HG02642 (cell line): ENCODE data around the gene METTL23.
"Not testable (repeated sequence)": the region's sequence is repeated elsewhere in the genome, so short reads cannot be mapped to it uniquely, and the experiment has no call there.

ENCODE experiments used
- ATAC-seq: cut with Tn5 transposase; IDR thresholded peaks from one replicate; pipeline ENCODE4 v1.9.1; 2021; ENCODE audit warnings: mild to moderate bottlenecking; ENCODE audit not compliant: unreplicated experiment, poor library complexity

METTL23 gene

GRCh38 chr17:76691379-76692191 lies 35.1 kb upstream of the METTL23 start:
- no peak for ATAC-seq

- no peak for ATAC-seq
These were observed 31.4 kb upstream of the METTL23 start for GRCh38 chr17:76695059-76695831.

GRCh38 chr17:76696763-76697701 lies 29.6 kb upstream of the METTL23 start:
- ATAC-seq = no peak

- no peak for ATAC-seq
These were observed 28.8 kb upstream of the METTL23 start for GRCh38 chr17:76697702-76698465.

DNA sequence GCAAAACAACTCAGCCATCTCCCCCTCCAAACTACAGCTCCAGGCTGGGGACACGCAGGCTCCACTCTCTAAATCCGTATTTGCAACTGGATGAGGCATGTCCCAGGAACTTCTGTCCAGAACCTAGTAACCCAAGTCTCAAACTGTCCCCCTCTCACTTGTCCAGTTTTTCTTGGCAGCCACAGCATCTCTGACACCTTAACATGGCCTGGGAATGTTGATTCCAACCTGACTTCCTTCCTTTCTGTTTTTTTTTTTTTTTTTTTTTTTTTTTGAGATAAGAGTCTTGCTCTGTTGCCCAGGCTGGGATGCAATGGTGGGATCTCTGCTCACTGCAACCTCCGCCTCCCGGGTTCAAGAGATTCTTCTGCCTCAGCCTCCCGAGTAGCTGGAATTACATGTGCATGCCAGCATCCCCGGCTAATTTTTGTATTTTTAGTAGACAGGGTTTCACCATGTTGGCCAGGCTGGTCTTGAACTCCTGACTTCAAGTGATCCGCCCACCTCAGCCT lies 28.1 kb upstream of the METTL23 start:
- not testable (repeated sequence) for ATAC-seq

DNA sequence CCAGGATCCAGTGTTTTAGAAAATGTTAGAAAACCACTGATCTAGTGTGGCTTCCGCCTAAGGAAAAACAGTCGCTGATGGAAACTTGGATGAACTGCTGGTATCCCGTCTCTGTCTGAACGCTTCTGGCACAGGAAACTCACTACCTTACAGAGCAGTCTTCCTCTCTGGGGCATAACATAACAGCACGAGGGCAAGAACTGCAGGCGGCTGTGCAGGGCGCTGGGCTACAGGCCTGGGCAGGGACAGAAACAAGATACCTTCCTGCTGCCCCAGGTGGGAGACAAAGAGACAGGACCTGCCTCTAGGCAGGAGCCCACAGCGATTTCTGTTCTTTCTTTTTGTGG lies 26.4 kb upstream of the METTL23 start:
- no peak for ATAC-seq

DNA sequence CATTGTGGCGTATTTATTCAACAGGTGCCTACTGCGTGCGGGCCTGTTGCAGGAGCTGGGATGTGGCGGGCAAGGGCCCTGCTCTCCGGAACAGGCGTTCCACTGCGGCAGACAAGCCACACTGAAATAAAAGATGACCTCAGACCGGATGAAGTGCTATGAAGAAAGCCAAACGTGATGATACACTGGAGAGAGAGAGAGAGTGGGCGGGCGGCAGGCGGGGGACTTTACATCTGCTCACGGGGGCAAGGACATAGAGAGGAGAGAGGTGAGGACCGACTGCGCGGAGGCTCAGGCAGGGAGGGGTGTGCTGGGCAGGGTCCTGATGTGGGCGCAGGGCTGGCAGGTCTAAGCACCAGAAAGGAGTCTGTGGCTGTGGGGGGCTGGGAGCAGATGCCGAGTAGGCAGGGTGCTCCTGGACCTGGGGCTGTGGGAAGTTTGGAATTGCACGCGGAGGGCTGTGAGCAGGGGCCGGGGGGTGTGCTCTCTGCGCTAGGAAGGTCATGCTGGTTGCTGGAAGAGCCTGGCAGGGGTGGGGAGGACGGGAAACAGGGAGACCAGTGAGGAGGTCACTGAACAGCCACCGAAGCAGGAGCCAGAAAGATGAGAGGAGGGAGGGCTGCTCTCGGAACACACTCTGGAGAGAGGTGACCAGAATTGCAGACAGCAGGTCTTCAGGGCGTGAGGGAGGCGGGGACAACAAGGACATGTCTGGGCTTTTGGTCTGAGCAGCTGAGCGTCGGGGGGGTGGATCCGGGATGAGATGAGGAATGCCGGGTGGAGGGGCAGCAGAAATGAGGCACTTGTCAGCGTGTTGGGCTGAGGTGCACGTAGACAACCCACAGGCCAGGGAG lies 25.8 kb upstream of the METTL23 start:
- ATAC-seq = no peak

DNA sequence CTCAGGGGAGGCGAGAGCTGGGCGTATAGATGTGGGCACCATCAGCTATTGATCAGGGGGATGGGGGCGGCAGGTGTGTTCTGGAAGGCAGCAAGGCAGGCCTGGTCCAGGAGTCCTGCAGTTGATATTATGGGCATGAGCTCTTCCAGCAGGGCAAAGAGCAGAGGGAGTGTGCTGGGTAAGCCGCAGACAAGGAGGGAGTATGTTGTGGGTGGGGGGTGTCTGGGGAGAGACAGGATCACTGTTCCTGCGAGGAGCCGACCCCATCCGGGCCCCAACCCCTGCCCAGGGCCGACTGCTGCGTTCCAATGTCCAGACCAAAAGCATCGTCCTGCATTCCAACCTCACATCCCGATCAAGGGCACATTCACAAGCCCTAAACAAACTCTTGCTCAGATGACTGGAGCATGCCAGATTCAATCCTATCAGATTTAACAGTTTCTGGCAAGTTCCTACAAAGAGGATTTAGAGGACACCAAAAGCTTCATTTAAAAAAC lies 25.1 kb upstream of the METTL23 start:
- no peak for ATAC-seq

GRCh38 chr17:76702076-76702475 lies 24.6 kb upstream of the METTL23 start:
- ATAC-seq = no peak

DNA sequence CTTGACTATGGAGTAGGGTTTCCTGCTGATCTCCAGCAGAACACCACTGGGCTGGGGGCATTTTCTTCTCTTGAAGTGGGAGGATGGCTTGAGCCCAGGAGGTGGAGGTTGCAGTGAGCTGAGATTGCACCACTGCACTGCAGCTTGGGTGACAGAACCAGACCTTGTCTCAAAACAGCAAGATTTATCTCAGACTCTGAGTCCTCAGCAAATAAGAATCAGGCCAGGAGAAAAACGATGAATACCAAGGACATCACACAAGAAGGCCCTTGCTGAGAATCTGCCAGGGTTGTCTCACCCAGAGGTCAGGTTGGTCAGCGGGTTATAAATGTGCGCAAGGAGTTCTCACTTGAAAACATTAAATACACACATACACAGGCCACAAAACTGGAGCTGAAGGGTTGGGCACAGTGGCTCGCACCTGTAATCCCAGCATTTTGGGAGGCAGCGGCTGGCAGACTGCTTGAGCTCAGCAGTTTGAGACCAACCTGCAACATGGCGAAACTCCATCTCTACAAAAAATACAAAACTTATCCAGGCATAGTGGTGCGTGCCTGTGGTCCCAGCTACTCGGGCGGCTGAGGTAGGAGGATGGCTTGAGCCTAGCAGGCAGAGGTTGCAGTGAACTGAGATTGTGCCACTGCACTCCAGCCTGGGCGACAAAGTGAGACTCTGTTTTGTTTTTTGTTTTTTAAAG lies 23.6 kb upstream of the METTL23 start:
- no peak for ATAC-seq

GRCh38 chr17:76704805-76705204 lies 21.8 kb upstream of the METTL23 start:
- ATAC-seq = no peak

DNA sequence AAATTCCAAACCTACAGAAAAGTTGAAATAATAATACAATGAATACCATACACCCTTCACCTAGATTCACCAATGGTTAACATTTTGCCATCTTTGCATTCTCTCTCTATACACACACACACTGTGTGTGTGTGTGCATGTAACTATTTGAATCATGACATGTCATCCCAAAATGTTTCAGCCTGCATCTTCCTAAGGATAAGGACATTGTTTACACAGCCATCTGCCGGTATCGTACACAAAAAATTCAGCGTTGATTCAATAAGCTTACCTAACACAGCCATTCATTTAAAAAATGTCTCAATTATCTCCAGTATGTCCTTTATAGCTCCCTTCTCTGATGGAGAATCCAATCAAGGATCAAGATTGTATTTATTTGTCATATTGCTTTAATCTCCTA lies 19.8 kb upstream of the METTL23 start:
- ATAC-seq = no peak

- no peak for ATAC-seq
These were observed 18.4 kb upstream of the METTL23 start for GRCh38 chr17:76707985-76708807.

DNA sequence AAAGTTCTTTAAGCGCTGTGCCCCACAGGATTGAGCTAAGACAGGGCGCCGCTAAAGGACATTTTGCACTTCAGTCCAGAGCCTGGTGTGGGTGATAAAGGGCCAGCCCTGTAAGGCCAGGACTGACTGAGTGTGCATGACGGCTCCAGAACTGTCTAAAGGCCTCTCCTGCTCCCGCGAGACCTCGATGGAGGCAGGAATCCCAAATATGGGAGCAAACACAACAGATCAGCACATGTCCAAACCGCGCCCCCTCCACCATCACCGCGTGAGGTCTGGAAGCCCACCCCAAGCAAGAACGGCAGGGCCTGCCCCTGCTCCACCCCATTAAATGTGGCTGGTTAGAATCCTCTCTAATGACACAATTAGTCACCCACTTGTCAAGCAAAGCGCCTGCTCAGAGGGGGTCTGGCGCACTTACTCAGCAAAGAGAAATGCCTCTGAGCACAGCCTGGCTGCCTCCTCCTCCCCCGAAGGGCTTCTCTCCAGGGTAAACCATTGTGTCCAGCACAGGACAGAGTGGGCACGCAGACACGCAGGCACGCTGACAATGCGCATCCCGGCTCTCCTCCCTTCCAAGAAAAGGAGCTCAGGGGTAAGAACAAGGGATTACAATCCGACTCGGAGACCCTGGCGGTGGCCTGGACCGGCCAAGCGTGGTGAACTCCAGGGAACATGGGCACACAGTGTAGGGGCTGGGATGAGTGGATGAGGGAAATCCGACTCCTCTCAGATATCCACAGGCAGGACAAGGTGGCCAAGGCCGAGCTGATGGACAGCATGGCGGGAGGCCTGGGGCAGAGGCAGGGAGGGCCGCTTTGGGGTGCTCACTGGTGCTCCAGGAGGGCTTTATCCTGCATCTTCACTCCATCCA lies 17.3 kb upstream of the METTL23 start:
- no peak for ATAC-seq

DNA sequence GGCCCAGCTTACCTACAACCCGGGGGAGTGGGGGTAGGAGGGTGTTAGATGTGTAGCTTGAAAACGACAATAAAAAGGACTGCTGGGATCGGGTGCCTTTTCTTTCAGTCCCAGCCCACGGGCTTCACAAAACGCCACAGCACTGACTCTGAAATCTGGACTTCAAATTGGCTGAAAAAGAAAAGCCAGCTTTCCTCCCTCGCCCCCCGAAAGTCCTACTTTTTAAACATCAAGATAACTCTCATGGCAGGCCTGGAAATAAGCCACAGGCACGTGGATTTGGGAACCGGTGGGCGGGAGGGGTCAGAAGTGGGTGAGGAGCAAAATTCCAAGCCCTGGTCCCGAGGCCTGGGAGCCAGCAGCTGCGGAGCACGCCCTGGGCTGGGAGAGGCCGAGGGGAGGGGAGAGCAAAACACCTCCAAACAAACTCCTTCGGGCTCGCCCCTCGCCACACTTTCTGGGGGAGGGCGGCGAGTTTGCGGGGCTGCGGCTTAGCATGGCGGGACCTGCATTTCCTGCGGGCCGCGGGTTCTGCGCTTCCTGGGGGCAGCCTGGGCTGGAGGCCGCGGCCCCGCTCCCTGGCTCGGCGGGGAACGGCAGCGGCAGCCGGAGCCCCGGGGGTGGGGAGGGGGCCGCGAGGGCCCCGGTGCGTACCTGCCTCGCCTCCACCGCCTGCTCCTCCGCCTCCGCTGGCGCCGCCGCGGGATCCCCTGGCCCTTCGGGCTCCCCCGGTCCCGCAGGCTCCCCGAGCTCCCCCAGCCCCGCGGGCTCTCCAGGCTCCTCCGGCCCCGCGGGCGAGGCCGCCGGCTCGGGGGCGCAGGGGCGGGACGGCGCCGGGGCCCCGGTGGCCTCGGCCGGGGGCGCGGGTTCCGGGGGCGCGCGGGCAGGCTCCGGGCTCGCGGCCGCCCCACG lies 16.4 kb upstream of the METTL23 start:
- ATAC-seq = peak; percentile 28
